Keratinocyte (primary cell): ENCODE results near the gene SMPD3. TPM values are rescaled to one million over a fixed set of nuclear protein-coding genes. Genes with fewer than 3 reads are reported as not detected.

Experiments
- DNase-seq: peaks from one replicate; pipeline ENCODE4 v3.0.0-alpha.2; 2011; ENCODE audit warnings: low read depth, missing footprints, low spot score
- FAIRE-seq: peaks from 2 replicates; lab custom pipeline; 2011; peaks lifted over from hg19 to GRCh38; lab: Jason Lieb, UNC
- H2AFZ ChIP-seq: 2 replicates; pipeline ENCODE4 v1.6.0; 2012; ENCODE audit warnings: low read length, control low read depth, inconsistent platforms; ENCODE audit not compliant: control insufficient read depth
- H3K27ac ChIP-seq: 2 replicates; pipeline ENCODE4 v1.5.1; 2011; ENCODE audit warnings: low read length; ENCODE audit not compliant: control insufficient read depth, insufficient read depth
- H3K27me3 ChIP-seq: 3 replicates; pipeline ENCODE4 v1.6.0; 2011; ENCODE audit warnings: low read length; ENCODE audit not compliant: control insufficient read depth, insufficient read depth; ENCODE audit errors: extremely low read depth
- H3K36me3 ChIP-seq, 2 experiments: 2 replicates in 1 of 2; 3 replicates in 1 of 2; pipeline ENCODE4 v1.5.1; 2011; ENCODE audit warnings: low read length in 2 of 2, mild to moderate bottlenecking in 1 of 2; ENCODE audit not compliant: control insufficient read depth in 2 of 2, insufficient read depth in 2 of 2; ENCODE audit errors: extremely low read depth in 1 of 2
- H3K4me1 ChIP-seq: 3 replicates; pipeline ENCODE4 v1.5.1; 2011; ENCODE audit warnings: low read length; ENCODE audit not compliant: control insufficient read depth, insufficient read depth; ENCODE audit errors: extremely low read depth
- H3K4me2 ChIP-seq: 3 replicates; pipeline ENCODE4 v1.6.0; 2011; ENCODE audit warnings: low read depth, low read length; ENCODE audit not compliant: control insufficient read depth, insufficient read depth; ENCODE audit errors: extremely low read depth
- H3K4me3 ChIP-seq, 3 experiments: fragments of 200-600 bp in 1 of 3; sonication (generic) in 1 of 3; 2 replicates in 2 of 3; 3 replicates in 1 of 3; pipeline ENCODE4 v1.5.1; 2011 to 2016; ENCODE audit warnings: low read length in 3 of 3, mild to moderate bottlenecking in 3 of 3, control low read depth in 2 of 3, inconsistent platforms in 1 of 3, low read depth in 1 of 3, mixed read lengths in 1 of 3, mixed run types in 1 of 3, moderate library complexity in 1 of 3; ENCODE audit not compliant: control insufficient read depth in 2 of 3, insufficient read depth in 2 of 3; ENCODE audit errors: extremely low read depth in 1 of 3
- H3K79me2 ChIP-seq: 2 replicates; pipeline ENCODE4 v1.6.0; 2012; ENCODE audit warnings: low read length; ENCODE audit not compliant: control insufficient read depth, insufficient read depth
- H3K9ac ChIP-seq: 3 replicates; pipeline ENCODE4 v1.6.0; 2011; ENCODE audit warnings: low read length; ENCODE audit not compliant: control insufficient read depth, insufficient read depth; ENCODE audit errors: extremely low read depth
- H3K9me1 ChIP-seq: 3 replicates; pipeline ENCODE4 v1.6.0; 2011; ENCODE audit warnings: low read length; ENCODE audit not compliant: control insufficient read depth, insufficient read depth; ENCODE audit errors: extremely low read depth
- H3K9me3 ChIP-seq: 2 replicates; pipeline ENCODE4 v1.5.1; 2012; ENCODE audit warnings: low read depth, low read length; ENCODE audit not compliant: control insufficient read depth
- H4K20me1 ChIP-seq: 3 replicates; pipeline ENCODE4 v1.6.0; 2011; ENCODE audit warnings: low read length; ENCODE audit not compliant: control insufficient read depth, insufficient read depth; ENCODE audit errors: extremely low read depth
- CTCF ChIP-seq, 3 experiments: IDR thresholded peaks in 1 of 3; conservative IDR thresholded peaks in 1 of 3; optimal IDR thresholded peaks in 1 of 3; 2 replicates in 2 of 3; 3 replicates in 1 of 3; pipeline versions ENCODE3 to v1.5.1; 2011; ENCODE audit warnings: low read length in 3 of 3, mild to moderate bottlenecking in 3 of 3, moderate library complexity in 2 of 3, control low read depth in 1 of 3, inconsistent platforms in 1 of 3; ENCODE audit not compliant: insufficient read depth in 2 of 3; ENCODE audit errors: extremely low read depth in 1 of 3
- EZH2 ChIP-seq: IDR thresholded peaks from one replicate; pipeline ENCODE4 v1.6.1; 2012; ENCODE audit warnings: inconsistent platforms, mild to moderate bottlenecking, low read length, moderate library complexity
- dilution Hi-C: fragments of 300-500 bp; cut with MboI; formaldehyde crosslinking; loops from one replicate; pipeline ENCODE4 v1.7.0; 2020; ENCODE audit warnings: low sequenced_read_pairs; ENCODE audit not compliant: extremely low pct_ligation_motif_present
- polyA plus RNA-seq, 5 experiments: library from polyadenylated mRNA; depleted of rRNA in 3 of 5; stranded (reverse) in 3 of 5; stranded (forward) in 1 of 5; unstranded in 1 of 5; fragments of >200 nt; gene quantifications; 1 replicate in 1 of 5; 2 replicates in 3 of 5; 3 replicates in 1 of 5; pipeline versions ENCODE4 v1.2.1 to v1.2.3, GENCODE V29; 2011 to 2012; ENCODE audit warnings: missing spikeins in 2 of 5, low read depth in 1 of 5, low replicate concordance in 1 of 5

SMPD3 gene
- polyA plus RNA-seq, 1 donor (not counting 4 experiments of a cell fraction or from before 2014, with no cell fraction given), result 0.34 TPM

- H3K27ac ChIP-seq, result no peak overlapping the region
- H3K4me1 ChIP-seq, result peaks cover 3% of the 10 kb centered on the region
- no peak for TF ChIP-seq CTCF (optimal IDR thresholded peaks at IDR 0.05 in 1 of 3, IDR thresholded peaks at IDR 0.05 in 1 of 3, conservative IDR thresholded peaks at IDR 0.05 in 1 of 3; ENCODE audit: extremely low read depth in 1 of 3, insufficient read depth in 2 of 3, low read length in 3 of 3)
- no peak for TF ChIP-seq EZH2
- no peak overlapping the region for H3K4me3 ChIP-seq
- DNase-seq (no peak), FAIRE-seq (no peak)
- H3K9me3 ChIP-seq, result no peaks in the 10 kb centered on the region
- no peaks in the 10 kb centered on the region for H3K79me2 ChIP-seq
- H3K9me1 ChIP-seq, result no peaks in the 10 kb centered on the region
- no peak overlapping the region for H3K9ac ChIP-seq
- peaks cover 35% of the 10 kb centered on the region for H3K27me3 ChIP-seq
- H3K36me3 ChIP-seq, result peaks cover 0 to 2% of the 10 kb centered on the region in 2 experiments
- H3K4me2 ChIP-seq, result no peak overlapping the region
- H4K20me1 ChIP-seq, result no peaks in the 10 kb centered on the region
- dilution Hi-C loops, result no loop called here
- no peak overlapping the region for H2AFZ ChIP-seq
These were observed 85.9 kb downstream of the SMPD3 start for GRCh38 chr16:68362262-68362913.

- H3K9me1 ChIP-seq, result no peaks in the 10 kb centered on the region
- H3K79me2 ChIP-seq, result no peaks in the 10 kb centered on the region
- peaks cover 3% of the 10 kb centered on the region for H3K4me1 ChIP-seq
- H3K9ac ChIP-seq, result no peak overlapping the region
- H3K4me3 ChIP-seq, result no peak overlapping the region
- no peak for DNase-seq
- peaks cover 0 to 2% of the 10 kb centered on the region in 2 experiments for H3K36me3 ChIP-seq
- FAIRE-seq, result no peak
- H3K9me3 ChIP-seq, result no peaks in the 10 kb centered on the region
- no peak overlapping the region for H3K27ac ChIP-seq
- no peaks in the 10 kb centered on the region for H4K20me1 ChIP-seq
- H3K27me3 ChIP-seq, result peaks cover 35% of the 10 kb centered on the region
- dilution Hi-C loops, result no loop called here
- TF ChIP-seq EZH2, result no peak
- H3K4me2 ChIP-seq, result no peak overlapping the region
- no peak overlapping the region for H2AFZ ChIP-seq
These were observed 86.8 kb downstream of the SMPD3 start for GRCh38 chr16:68361485-68361884.

- Histone ChIP-seq H3K36me3 (peaks cover 0 to 3% of the 10 kb centered on the region in 2 experiments), H3K9ac (no peak overlapping the region), H4K20me1 (no peaks in the 10 kb centered on the region), H2AFZ (no peak overlapping the region), H3K9me1 (no peaks in the 10 kb centered on the region), H3K9me3 (no peaks in the 10 kb centered on the region), H3K27ac (no peak overlapping the region), H3K4me3 (no peak overlapping the region), H3K79me2 (no peaks in the 10 kb centered on the region), H3K4me1 (peaks cover 3% of the 10 kb centered on the region), H3K27me3 (peaks cover 31% of the 10 kb centered on the region), H3K4me2 (no peak overlapping the region)
- no peak for TF ChIP-seq CTCF (optimal IDR thresholded peaks at IDR 0.05 in 1 of 3, IDR thresholded peaks at IDR 0.05 in 1 of 3, conservative IDR thresholded peaks at IDR 0.05 in 1 of 3; ENCODE audit: extremely low read depth in 1 of 3, insufficient read depth in 2 of 3, low read length in 3 of 3)
- no peak for TF ChIP-seq EZH2
- dilution Hi-C loops, result no loop called here
- FAIRE-seq (no peak), DNase-seq (no peak)
These were observed 87.4 kb downstream of the SMPD3 start for GRCh38 chr16:68360956-68361355.
